Measurements from ENCODE around the gene REV3L.

Gene REV3L

GRCh38 chr6:111379831-111380230 lies 103.2 kb downstream of the REV3L start:
- no peak for TF ChIP-seq CTCF (IDR thresholded peaks at IDR 0.05; ENCODE audit: low read depth, low read length, poor library complexity, severe bottlenecking)
- no peak for TF ChIP-seq EZH2phosphoT487 (IDR thresholded peaks at IDR 0.05; ENCODE audit: borderline replicate concordance, low read length)
- H3K9me3 ChIP-seq (ENCODE audit: control insufficient read depth, insufficient read depth, low read length), result no peaks in the 10 kb centered on the region
- H3K36me3 ChIP-seq (ENCODE audit: control insufficient read depth, low read length), result peaks cover 89% of the 10 kb centered on the region
- no peak overlapping the region for H3K4me3 ChIP-seq (ENCODE audit: low read length)
- H3F3A ChIP-seq (ENCODE audit: control insufficient read depth, insufficient read depth), result no peaks in the 10 kb centered on the region
- no peaks in the 10 kb centered on the region for H3K27me3 ChIP-seq (ENCODE audit: control insufficient read depth, low read length)
- H3K9me2 ChIP-seq (replicated peaks; ENCODE audit: control insufficient read depth, low read length), result no peaks in the 10 kb centered on the region
- no peak overlapping the region for H3K27ac ChIP-seq (ENCODE audit: low read depth, low read length)
- H3K4me1 ChIP-seq (ENCODE audit: control insufficient read depth, low read length), result no peaks in the 10 kb centered on the region
- no peaks in the 10 kb centered on the region for H4K20me1 ChIP-seq (ENCODE audit: control insufficient read depth, insufficient read depth, low read depth, low read length)
- H3K79me2 ChIP-seq (ENCODE audit: control insufficient read depth, low read length), result no peaks in the 10 kb centered on the region
- H3K4me2 ChIP-seq (ENCODE audit: low read length), result no peak overlapping the region

- H3K4me1 ChIP-seq (ENCODE audit: control insufficient read depth, low read length), result no peaks in the 10 kb centered on the region
- peaks cover 89% of the 10 kb centered on the region for H3K36me3 ChIP-seq (ENCODE audit: control insufficient read depth, low read length)
- H3F3A ChIP-seq (ENCODE audit: control insufficient read depth, insufficient read depth), result no peaks in the 10 kb centered on the region
- H4K20me1 ChIP-seq (ENCODE audit: control insufficient read depth, insufficient read depth, low read depth, low read length), result no peaks in the 10 kb centered on the region
- H3K4me2 ChIP-seq (ENCODE audit: low read length), result no peak overlapping the region
- H3K9me3 ChIP-seq (ENCODE audit: control insufficient read depth, insufficient read depth, low read length), result no peaks in the 10 kb centered on the region
- no peaks in the 10 kb centered on the region for H3K9me2 ChIP-seq (replicated peaks; ENCODE audit: control insufficient read depth, low read length)
- H3K79me2 ChIP-seq (ENCODE audit: control insufficient read depth, low read length), result no peaks in the 10 kb centered on the region
- no peak overlapping the region for H3K4me3 ChIP-seq (ENCODE audit: low read length)
- no peak for TF ChIP-seq EZH2phosphoT487 (IDR thresholded peaks at IDR 0.05; ENCODE audit: borderline replicate concordance, low read length)
- no peak for TF ChIP-seq CTCF (IDR thresholded peaks at IDR 0.05; ENCODE audit: low read depth, low read length, poor library complexity, severe bottlenecking)
- H3K27me3 ChIP-seq (ENCODE audit: control insufficient read depth, low read length), result no peaks in the 10 kb centered on the region
- no peak overlapping the region for H3K27ac ChIP-seq (ENCODE audit: low read depth, low read length)
These were observed 103.7 kb downstream of the REV3L start for GRCh38 chr6:111379302-111379701.

- no peak overlapping the region for H3K4me2 ChIP-seq (ENCODE audit: low read length)
- H3K36me3 ChIP-seq (ENCODE audit: control insufficient read depth, low read length), result peaks cover 89% of the 10 kb centered on the region
- no peak overlapping the region for H3K4me3 ChIP-seq (ENCODE audit: low read length)
- H4K20me1 ChIP-seq (ENCODE audit: control insufficient read depth, insufficient read depth, low read depth, low read length), result no peaks in the 10 kb centered on the region
- no peaks in the 10 kb centered on the region for H3K27me3 ChIP-seq (ENCODE audit: control insufficient read depth, low read length)
- no peaks in the 10 kb centered on the region for H3K9me2 ChIP-seq (replicated peaks; ENCODE audit: control insufficient read depth, low read length)
- no peaks in the 10 kb centered on the region for H3K4me1 ChIP-seq (ENCODE audit: control insufficient read depth, low read length)
- no peak for TF ChIP-seq CTCF (IDR thresholded peaks at IDR 0.05; ENCODE audit: low read depth, low read length, poor library complexity, severe bottlenecking)
- TF ChIP-seq EZH2phosphoT487 (IDR thresholded peaks at IDR 0.05; ENCODE audit: borderline replicate concordance, low read length), result no peak
- no peaks in the 10 kb centered on the region for H3K9me3 ChIP-seq (ENCODE audit: control insufficient read depth, insufficient read depth, low read length)
- no peak overlapping the region for H3K27ac ChIP-seq (ENCODE audit: low read depth, low read length)
- H3K79me2 ChIP-seq (ENCODE audit: control insufficient read depth, low read length), result no peaks in the 10 kb centered on the region
- no peaks in the 10 kb centered on the region for H3F3A ChIP-seq (ENCODE audit: control insufficient read depth, insufficient read depth)
These were observed 105.4 kb downstream of the REV3L start for GRCh38 chr6:111377558-111378120.
